Endothelial cell of umbilical vein (primary cell): Measurements from ENCODE around the gene LANCL2. TPM values are rescaled to one million over a fixed set of nuclear protein-coding genes. Genes with fewer than 3 reads are reported as not detected.

Source experiments
- BruUV-seq: library from RNA; stranded (reverse); fragments of 400-500 nt; replicated peaks from 2 replicates; lab custom pipeline; 2021; lab: Mats Ljungman, UMichigan
- CTCF ChIA-PET: fragments of 300-600, 350-600 bp; sonication (Branson Sonifier 250); formaldehyde crosslinking; loops from one replicate; lab custom pipeline; 2021; ENCODE audit warnings: antibody characterized with exemption, inconsistent platforms; lab: Charles Lee
- POLR2A ChIA-PET: fragments of 300-600, 350-600 bp; sonication (Branson Sonifier 250); formaldehyde crosslinking; loops from one replicate; lab custom pipeline; 2021; ENCODE audit warnings: antibody characterized with exemption, inconsistent platforms; lab: Charles Lee
- DNase-seq: peaks from one replicate; pipeline ENCODE4 v3.0.0-alpha.2; 2011; ENCODE audit warnings: low read depth, low spot score
- FAIRE-seq: peaks from 2 replicates; lab custom pipeline; 2011; peaks lifted over from hg19 to GRCh38; lab: Jason Lieb, UNC
- H2AFZ ChIP-seq: 2 replicates; pipeline ENCODE4 v1.6.0; 2012; ENCODE audit warnings: low read depth, low read length, control low read depth, inconsistent platforms
- H3K27ac ChIP-seq: 2 replicates; pipeline ENCODE4 v1.5.1; 2011; ENCODE audit warnings: low read depth, mild to moderate bottlenecking, control low read depth, low read length, moderate library complexity; ENCODE audit not compliant: insufficient read depth
- H3K27me3 ChIP-seq, 2 experiments: 2 replicates each; pipeline versions ENCODE4 v1.6.0 to v1.6.1; 2011; ENCODE audit warnings: low read length in 2 of 2, mixed read lengths in 1 of 2; ENCODE audit not compliant: control insufficient read depth in 2 of 2, insufficient read depth in 2 of 2
- H3K36me3 ChIP-seq, 2 experiments: 2 replicates in 1 of 2; 3 replicates in 1 of 2; pipeline ENCODE4 v1.5.1; 2011; ENCODE audit warnings: low read length in 2 of 2, mild to moderate bottlenecking in 1 of 2, moderate library complexity in 1 of 2; ENCODE audit not compliant: control insufficient read depth in 2 of 2, insufficient read depth in 2 of 2; ENCODE audit errors: extremely low read depth in 1 of 2
- H3K4me1 ChIP-seq: 3 replicates; pipeline ENCODE4 v1.5.1; 2011; ENCODE audit warnings: mild to moderate bottlenecking, low read length; ENCODE audit not compliant: control insufficient read depth, insufficient read depth; ENCODE audit errors: extremely low read depth
- H3K4me2 ChIP-seq: 2 replicates; pipeline ENCODE4 v1.6.1; 2011; ENCODE audit warnings: low read length, control low read depth, mixed read lengths; ENCODE audit not compliant: insufficient read depth
- H3K4me3 ChIP-seq, 3 experiments: fragments of 200-600 bp in 1 of 3; sonication (generic), shearing (Covaris generic) in 1 of 3; replicated peaks in 1 of 3; 2 replicates each; pipeline ENCODE4 v1.5.1; 2011 to 2016; ENCODE audit warnings: control low read depth in 3 of 3, low read length in 3 of 3, mild to moderate bottlenecking in 2 of 3, inconsistent platforms in 1 of 3, low read depth in 1 of 3, moderate library complexity in 1 of 3; ENCODE audit not compliant: insufficient read depth in 1 of 3
- H3K79me2 ChIP-seq: 2 replicates; pipeline ENCODE4 v1.6.0; 2012; ENCODE audit warnings: low read length, inconsistent platforms; ENCODE audit not compliant: control insufficient read depth, insufficient read depth
- H3K9ac ChIP-seq: replicated peaks from 2 replicates; pipeline ENCODE3; 2011; ENCODE audit warnings: low read length, control low read depth; ENCODE audit not compliant: insufficient read depth; ENCODE audit errors: extremely low read depth
- H3K9me1 ChIP-seq: replicated peaks from 3 replicates; pipeline ENCODE4 v1.6.0; 2011; ENCODE audit warnings: mild to moderate bottlenecking, low read length; ENCODE audit not compliant: control insufficient read depth, insufficient read depth; ENCODE audit errors: extremely low read depth
- H3K9me3 ChIP-seq: replicated peaks from 2 replicates; pipeline ENCODE4 v1.5.1; 2012; ENCODE audit warnings: low read length, inconsistent platforms; ENCODE audit not compliant: control insufficient read depth, insufficient read depth
- H4K20me1 ChIP-seq: replicated peaks from 2 replicates; pipeline ENCODE3; 2011; ENCODE audit warnings: mild to moderate bottlenecking, low read length; ENCODE audit not compliant: control insufficient read depth, insufficient read depth; ENCODE audit errors: extremely low read depth
- EZH2 ChIP-seq: IDR thresholded peaks from 2 replicates; pipeline ENCODE4 v1.6.1; 2012; ENCODE audit warnings: borderline replicate concordance, low read depth, mild to moderate bottlenecking, moderate library complexity, low read length, inconsistent platforms; ENCODE audit not compliant: severe bottlenecking
- FOS ChIP-seq: IDR thresholded peaks from 2 replicates; pipeline ENCODE4 v1.6.1; 2011; ENCODE audit warnings: mild to moderate bottlenecking, low read length, moderate library complexity, borderline replicate concordance; ENCODE audit not compliant: insufficient read depth
- MYC ChIP-seq: IDR thresholded peaks from one replicate; pipeline ENCODE4 v1.6.1; 2011; ENCODE audit warnings: mild to moderate bottlenecking, low read depth, low read length
- POLR2A ChIP-seq: IDR thresholded peaks from 2 replicates; pipeline ENCODE4 v1.6.1; 2012; ENCODE audit warnings: low read depth, mild to moderate bottlenecking, control low read depth, low read length
- dilution Hi-C: fragments of 300-500 bp; cut with MboI; formaldehyde crosslinking; loops from one replicate; pipeline ENCODE4 v1.15.0; 2019; ENCODE audit warnings: low sequenced_read_pairs; ENCODE audit not compliant: extremely low pct_ligation_motif_present
- intact Hi-C: fragments of 100-400 bp; cut with micrococcal nuclease; formaldehyde crosslinking; loops from one replicate; pipeline ENCODE4 v1.10.0; 2022
- polyA plus RNA-seq, 4 experiments: library from polyadenylated mRNA; depleted of rRNA in 3 of 4; stranded (reverse) in 3 of 4; unstranded in 1 of 4; fragments of >200 nt; gene quantifications; 2 replicates each; pipeline versions ENCODE4 v1.2.1 to v1.2.3, GENCODE V29; 2011 to 2012; ENCODE audit warnings: missing spikeins in 1 of 4
- total RNA-seq: library from RNA; stranded (reverse); gene quantifications from 2 replicates; pipeline ENCODE4 v1.2.3, GENCODE V29; 2021
- TF ChIP-seq, protein P1 (sequence below), 2 donors: IDR thresholded peaks; 1 replicate in 1 of 2; 2 replicates in 1 of 2; pipeline ENCODE4 v1.5.1; 2011; ENCODE audit warnings: low read length in 2 of 2, mild to moderate bottlenecking in 2 of 2, moderate library complexity in 2 of 2, control low read depth in 1 of 2, inconsistent platforms in 1 of 2, low read depth in 1 of 2; ENCODE audit not compliant: insufficient read depth in 1 of 2; ENCODE audit errors: extremely low read depth in 1 of 2
- TF ChIP-seq, protein P2 (sequence below): IDR thresholded peaks from 2 replicates; pipeline ENCODE4 v1.6.1; 2011; ENCODE audit not compliant: insufficient read depth, insufficient read length

LANCL2 gene
- total and polyA plus RNA-seq, 2 donors (not counting 3 experiments of a cell fraction or from before 2014, with no cell fraction given) = 19.2 to 25.3 TPM

DNA sequence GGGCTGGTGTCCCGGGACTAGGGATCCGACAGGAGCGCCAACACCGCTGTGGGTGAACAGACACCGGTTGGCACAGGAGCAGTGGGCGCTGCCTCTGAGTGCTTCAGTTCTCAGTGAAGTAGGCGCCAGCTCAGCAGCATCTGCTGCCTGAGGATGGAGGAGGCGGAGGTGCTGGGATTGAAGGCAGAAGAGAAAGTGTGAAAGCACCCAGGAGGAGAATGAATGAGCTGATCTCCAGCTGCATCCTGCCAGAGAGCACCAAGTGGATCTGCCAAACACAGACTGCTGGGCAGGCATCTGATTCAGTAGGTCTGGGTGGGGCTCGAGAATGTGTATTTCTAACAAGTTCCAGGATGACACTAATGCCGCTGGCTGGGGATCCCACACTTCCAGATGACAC, 74.5 kb downstream of the LANCL2 start:
- DNase-seq = no peak
- ChIA-PET CTCF (interaction anchor here (0.6 kb wide), 1 partner anchor 24 kb away, joined by 5 read pairs; no protein-coding TSS in a partner anchor), POLR2A (no interaction called here)
- BruUV-seq = no TSS peak
- no peak overlapping the region for H2AFZ ChIP-seq
- TF ChIP-seq MYC = no peak
- TF ChIP-seq FOS = no peak
- TF ChIP-seq POLR2A = no peak
- TF ChIP-seq, protein P1, sequence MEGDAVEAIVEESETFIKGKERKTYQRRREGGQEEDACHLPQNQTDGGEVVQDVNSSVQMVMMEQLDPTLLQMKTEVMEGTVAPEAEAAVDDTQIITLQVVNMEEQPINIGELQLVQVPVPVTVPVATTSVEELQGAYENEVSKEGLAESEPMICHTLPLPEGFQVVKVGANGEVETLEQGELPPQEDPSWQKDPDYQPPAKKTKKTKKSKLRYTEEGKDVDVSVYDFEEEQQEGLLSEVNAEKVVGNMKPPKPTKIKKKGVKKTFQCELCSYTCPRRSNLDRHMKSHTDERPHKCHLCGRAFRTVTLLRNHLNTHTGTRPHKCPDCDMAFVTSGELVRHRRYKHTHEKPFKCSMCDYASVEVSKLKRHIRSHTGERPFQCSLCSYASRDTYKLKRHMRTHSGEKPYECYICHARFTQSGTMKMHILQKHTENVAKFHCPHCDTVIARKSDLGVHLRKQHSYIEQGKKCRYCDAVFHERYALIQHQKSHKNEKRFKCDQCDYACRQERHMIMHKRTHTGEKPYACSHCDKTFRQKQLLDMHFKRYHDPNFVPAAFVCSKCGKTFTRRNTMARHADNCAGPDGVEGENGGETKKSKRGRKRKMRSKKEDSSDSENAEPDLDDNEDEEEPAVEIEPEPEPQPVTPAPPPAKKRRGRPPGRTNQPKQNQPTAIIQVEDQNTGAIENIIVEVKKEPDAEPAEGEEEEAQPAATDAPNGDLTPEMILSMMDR (IDR thresholded peaks at IDR 0.05; ENCODE audit: extremely low read depth in 1 of 2, insufficient read depth in 1 of 2, low read depth in 1 of 2, low read length in 2 of 2) = no peak
- TF ChIP-seq, protein P2, sequence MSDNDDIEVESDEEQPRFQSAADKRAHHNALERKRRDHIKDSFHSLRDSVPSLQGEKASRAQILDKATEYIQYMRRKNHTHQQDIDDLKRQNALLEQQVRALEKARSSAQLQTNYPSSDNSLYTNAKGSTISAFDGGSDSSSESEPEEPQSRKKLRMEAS = no peak
- TF ChIP-seq EZH2 = no peak
- H3K27ac ChIP-seq = no peak overlapping the region
- no peaks in the 10 kb centered on the region for H3K9me1 ChIP-seq
- intact Hi-C loops (no loop called here), dilution Hi-C loops (no loop called here)
- no peaks in the 10 kb centered on the region for H3K27me3 ChIP-seq
- peaks cover 7% of the 10 kb centered on the region for H3K4me1 ChIP-seq
- no peaks in the 10 kb centered on the region for H3K9me3 ChIP-seq
- H3K79me2 ChIP-seq = no peaks in the 10 kb centered on the region
- FAIRE-seq = no peak
- H3K4me3 ChIP-seq = no peak overlapping the region
- H3K9ac ChIP-seq = no peak overlapping the region
- no peaks in the 10 kb centered on the region for H4K20me1 ChIP-seq
- no peak overlapping the region for H3K4me2 ChIP-seq
- H3K36me3 ChIP-seq = no peaks in the 10 kb centered on the region
